IMR-90 (cell line): ENCODE measurements around the gene F2. TPM values are rescaled to one million over a fixed set of nuclear protein-coding genes. Genes with fewer than 3 reads are reported as not detected.

ENCODE experiments used
- ATAC-seq: fragments of 200-7000 bp; cut with Tn5 transposase; 2 replicates; pipeline ENCODE4 v1.9.1; 2020; ENCODE audit warnings: low read depth, mild to moderate bottlenecking, moderate library complexity
- BruUV-seq: library from RNA; stranded (reverse); fragments of 400-500 nt; replicated peaks from 2 replicates; lab custom pipeline; 2021; lab: Mats Ljungman, UMichigan
- CTCF ChIA-PET: fragments of 300-600 bp; formaldehyde crosslinking; extraction: SDS; loops from one replicate; lab custom pipeline; 2021; ENCODE audit warnings: antibody characterized with exemption; lab: Yijun Ruan, JAX
- POLR2A ChIA-PET: fragments of 300-600 bp; sonication (Branson Sonifier 250); formaldehyde crosslinking; loops from one replicate; lab custom pipeline; 2022; ENCODE audit warnings: antibody characterized with exemption; ENCODE audit not compliant: unreplicated experiment; lab: Charles Lee
- DNase-seq: peaks from one replicate; pipeline ENCODE4 v3.0.0; 2013
- H2AFZ ChIP-seq: replicated peaks from 2 replicates; pipeline ENCODE3; 2013; ENCODE audit warnings: low read length, mild to moderate bottlenecking; ENCODE audit not compliant: poor library complexity
- H2AK5ac ChIP-seq: 2 replicates; pipeline ENCODE4 v1.6.1; 2013; ENCODE audit warnings: low read depth, low read length, inconsistent platforms
- H2AK9ac ChIP-seq: replicated peaks from 2 replicates; pipeline ENCODE3; 2013; ENCODE audit warnings: mild to moderate bottlenecking, low read depth, low read length, moderate library complexity; ENCODE audit not compliant: poor library complexity
- H2BK120ac ChIP-seq: 2 replicates; pipeline ENCODE4 v1.6.1; 2013; ENCODE audit warnings: low read depth, low read length, inconsistent platforms
- H2BK15ac ChIP-seq: 3 replicates; pipeline ENCODE4 v1.6.1; 2013; ENCODE audit warnings: low read depth, low read length, inconsistent platforms
- H2BK20ac ChIP-seq: 2 replicates; pipeline ENCODE4 v1.6.1; 2013; ENCODE audit warnings: low read depth, mild to moderate bottlenecking, inconsistent platforms, low read length, moderate library complexity
- H2BK5ac ChIP-seq: 2 replicates; pipeline ENCODE4 v1.6.1; 2013; ENCODE audit warnings: mild to moderate bottlenecking, low read depth, low read length, inconsistent platforms; ENCODE audit not compliant: poor library complexity, severe bottlenecking
- H3K14ac ChIP-seq: replicated peaks from 2 replicates; pipeline ENCODE4 v1.6.1; 2013; ENCODE audit warnings: low read depth, low read length, inconsistent platforms
- H3K18ac ChIP-seq: 2 replicates; pipeline ENCODE4 v1.6.1; 2013; ENCODE audit warnings: low read depth, low read length, control low read depth
- H3K23ac ChIP-seq: 2 replicates; pipeline ENCODE4 v1.6.1; 2013; ENCODE audit warnings: low read depth, low read length, inconsistent platforms
- H3K27ac ChIP-seq: 2 replicates; pipeline ENCODE4 v1.5.1; 2013; ENCODE audit warnings: mild to moderate bottlenecking, control low read depth, low read length; ENCODE audit not compliant: insufficient read depth
- H3K27me3 ChIP-seq: 2 replicates; pipeline ENCODE4 v1.6.1; 2013; ENCODE audit warnings: low read length; ENCODE audit not compliant: control insufficient read depth, insufficient read depth
- H3K36me3 ChIP-seq: 2 replicates; pipeline ENCODE4 v1.6.1; 2013; ENCODE audit warnings: low read length, mixed read lengths; ENCODE audit not compliant: control insufficient read depth, insufficient read depth
- H3K4ac ChIP-seq: 2 replicates; pipeline ENCODE4 v1.6.1; 2013; ENCODE audit warnings: low read depth, low read length, inconsistent platforms
- H3K4me1 ChIP-seq: 2 replicates; pipeline ENCODE4 v1.6.1; 2013; ENCODE audit warnings: low read length, mixed read lengths; ENCODE audit not compliant: control insufficient read depth, insufficient read depth
- H3K4me2 ChIP-seq: 2 replicates; pipeline ENCODE4 v1.6.1; 2013; ENCODE audit warnings: low read depth, mild to moderate bottlenecking, control low read depth, low read length, moderate library complexity
- H3K4me3 ChIP-seq: 2 replicates; pipeline ENCODE4 v1.5.1; 2013; ENCODE audit warnings: low read depth, mild to moderate bottlenecking, control low read depth, low read length, moderate library complexity; ENCODE audit not compliant: insufficient read depth
- H3K56ac ChIP-seq: 2 replicates; pipeline ENCODE4 v1.6.1; 2013; ENCODE audit warnings: low read length, inconsistent platforms; ENCODE audit not compliant: insufficient read depth; ENCODE audit errors: extremely low read depth
- H3K79me1 ChIP-seq, 2 experiments: 2 replicates each; pipeline ENCODE4 v1.6.1; 2013; ENCODE audit warnings: low read length in 2 of 2, inconsistent platforms in 1 of 2, low read depth in 1 of 2
- H3K9ac ChIP-seq: 2 replicates; pipeline ENCODE4 v1.6.1; 2013; ENCODE audit warnings: low read depth, low read length, control low read depth
- H3K9me1 ChIP-seq: 2 replicates; pipeline ENCODE4 v1.6.1; 2013; ENCODE audit warnings: low read length, inconsistent platforms; ENCODE audit not compliant: insufficient read depth
- H3K9me3 ChIP-seq: 2 replicates; pipeline ENCODE4 v1.6.1; 2013; ENCODE audit warnings: low read length; ENCODE audit not compliant: control insufficient read depth, insufficient read depth
- H4K20me1 ChIP-seq: 2 replicates; pipeline ENCODE4 v1.6.1; 2013; ENCODE audit warnings: low read length, inconsistent platforms; ENCODE audit not compliant: insufficient read depth
- H4K5ac ChIP-seq: 2 replicates; pipeline ENCODE4 v1.6.1; 2013; ENCODE audit warnings: mild to moderate bottlenecking, low read depth, low read length, control low read depth
- H4K8ac ChIP-seq, 2 experiments: 2 replicates each; pipeline ENCODE4 v1.6.1; 2013; ENCODE audit warnings: low read depth in 2 of 2, low read length in 2 of 2, control low read depth in 1 of 2, inconsistent platforms in 1 of 2
- H4K91ac ChIP-seq: 2 replicates; pipeline ENCODE4 v1.6.1; 2013; ENCODE audit warnings: low read depth, low read length, inconsistent platforms; ENCODE audit not compliant: insufficient read depth
- SMC3 ChIP-seq: fragments of 150-350 bp; IDR thresholded peaks from 2 replicates; pipeline ENCODE4 v1.6.1; 2016; ENCODE audit warnings: low read depth, mild to moderate bottlenecking, antibody characterized with exemption, low read length, moderate library complexity
- WGBS, 2 experiments: methylation state at CpG; one replicate each; pipeline versions ENCODE4 v1.1.5 to v1.1.7; 2013; ENCODE audit warnings: missing lambda C conversion rate in 2 of 2; ENCODE audit not compliant: insufficient read length in 1 of 2; ENCODE audit errors: extremely low coverage in 2 of 2; 5-methylcytosine and 5-hydroxymethylcytosine counted together
- dilution Hi-C: fragments of 300-500 bp; cut with HindIII; formaldehyde crosslinking; loops from one replicate; pipeline ENCODE4 v1.14.3; 2018; ENCODE audit warnings: low sequenced_read_pairs; ENCODE audit not compliant: unreplicated experiment
- in situ Hi-C: fragments of 300-500 bp; cut with MboI; formaldehyde crosslinking; loops from 3 replicates; pipeline ENCODE4 v1.14.3; 2019; ENCODE audit warnings: low sequenced_read_pairs, inconsistent platforms, mixed read lengths
- intact Hi-C: fragments of 100-400 bp; cut with micrococcal nuclease; formaldehyde crosslinking; loops from 2 replicates; pipeline ENCODE4 v1.10.0; 2022
- polyA plus RNA-seq, 3 experiments: library from polyadenylated mRNA; depleted of rRNA; stranded (reverse); fragments of >200 nt; gene quantifications; 2 replicates each; pipeline ENCODE4 v1.2.3, GENCODE V29; 2012; ENCODE audit warnings: low replicate concordance in 1 of 3
- total RNA-seq: library from RNA; depleted of rRNA; stranded (reverse); fragments of >200 nt; gene quantifications from 2 replicates; pipeline ENCODE4 v1.2.3, GENCODE V29; 2012

The F2 gene
- total and polyA plus RNA-seq, 2 of the 4 experiments (the other 2 are of a cell fraction): not detected

- H2AFZ ChIP-seq: no peak overlapping the region
- no peak overlapping the region for H3K18ac ChIP-seq
- no CpG with 5 or more reads among the region's 1 CpG for WGBS, 2 experiments
- no peak for TF ChIP-seq SMC3
- ChIA-PET POLR2A (no interaction called here), CTCF (no interaction called here)
- DNase-seq (no peak), ATAC-seq (no peak)
- H4K8ac ChIP-seq: no peak overlapping the region
- H3K14ac ChIP-seq: no peak overlapping the region
- no TSS peak for BruUV-seq
- H3K27me3 ChIP-seq: no peaks in the 10 kb centered on the region
- H3K79me1 ChIP-seq: peaks cover 0 to 3% of the 10 kb centered on the region in 2 experiments; a peak in 2 of 4 replicates
- H2AK9ac ChIP-seq: no peak overlapping the region
- no peak overlapping the region for H3K4me2 ChIP-seq
- no peak overlapping the region for H4K91ac ChIP-seq
- peaks cover 3% of the 10 kb centered on the region; the same call in 1 of the 2 replicates for H4K20me1 ChIP-seq
- H3K4ac ChIP-seq: no peak overlapping the region
- peaks cover 59% of the 10 kb centered on the region for H3K36me3 ChIP-seq
- no peak overlapping the region for H3K27ac ChIP-seq
- peaks cover 4% of the 10 kb centered on the region for H3K4me1 ChIP-seq
- no peak overlapping the region for H2BK20ac ChIP-seq
- in situ Hi-C loops (no loop called here), dilution Hi-C loops (no loop called here), intact Hi-C loops (no loop called here)
- no peak overlapping the region for H2BK120ac ChIP-seq
- H2AK5ac ChIP-seq: no peak overlapping the region
- no peak overlapping the region for H2BK5ac ChIP-seq
- no peak overlapping the region for H4K5ac ChIP-seq
- H3K9ac ChIP-seq: no peak overlapping the region
- H3K56ac ChIP-seq: no peak overlapping the region
- H3K9me1 ChIP-seq: peaks cover 4% of the 10 kb centered on the region; the same call in 1 of the 2 replicates
- no peak overlapping the region for H3K4me3 ChIP-seq
- no peaks in the 10 kb centered on the region for H3K9me3 ChIP-seq
- no peak overlapping the region for H3K23ac ChIP-seq
- H2BK15ac ChIP-seq: no peak overlapping the region
Measured at GRCh38 chr11:46745328-46745727, 26.3 kb downstream of the F2 start.
